GM19467 (cell line): ENCODE data around the gene POR.

Source experiments
- ATAC-seq: cut with Tn5 transposase; IDR thresholded peaks from one replicate; pipeline ENCODE4 v1.9.1; 2021; ENCODE audit warnings: mild to moderate bottlenecking, moderate library complexity; ENCODE audit not compliant: unreplicated experiment

The POR gene

GRCh38 chr7:75971309-75971960 is 56.5 kb downstream of the POR start:
- ATAC-seq, result no peak

GRCh38 chr7:75971961-75972763 is 57.2 kb downstream of the POR start:
- no peak for ATAC-seq

- no peak for ATAC-seq
These were observed 62.8 kb downstream of the POR start for GRCh38 chr7:75977743-75978142.

- ATAC-seq, result no peak
These were observed 64.9 kb downstream of the POR start for GRCh38 chr7:75979759-75980429.

- no peak for ATAC-seq
These were observed 65.7 kb downstream of the POR start for GRCh38 chr7:75980430-75981202.

- no peak for ATAC-seq
These were observed 66.2 kb downstream of the POR start for GRCh38 chr7:75981203-75981452.

GRCh38 chr7:75981453-75982305 is 66.7 kb downstream of the POR start:
- no peak for ATAC-seq

GRCh38 chr7:75982306-75983064 is 67.5 kb downstream of the POR start:
- ATAC-seq, result no peak

- no peak for ATAC-seq
These were observed 68.6 kb downstream of the POR start for GRCh38 chr7:75983471-75984129.

- no peak for ATAC-seq
These were observed 69.4 kb downstream of the POR start for GRCh38 chr7:75984130-75985008.

- ATAC-seq, result no peak
These were observed 70.1 kb downstream of the POR start for GRCh38 chr7:75985009-75985517.

- ATAC-seq, result no peak
These were observed 70.7 kb downstream of the POR start for GRCh38 chr7:75985518-75986146.

GRCh38 chr7:75986147-75986781 is 71.3 kb downstream of the POR start:
- ATAC-seq, result no peak

GRCh38 chr7:75987026-75987804 is 72.3 kb downstream of the POR start:
- ATAC-seq, result no peak

- no peak for ATAC-seq
These were observed 73.0 kb downstream of the POR start for GRCh38 chr7:75987805-75988567.
